ENCODE measurements around the gene OR6N1.

OR6N1 gene

GRCh38 chr1:158771950-158772866 lies at the start of gene OR6N1:
TSS of gene OR6N1 (minus strand) at chr1:158772195. CDS start at chr1:158766682, 5,513 bp downstream.
- in situ Hi-C loops (cut with HindIII; ENCODE audit: low sequenced_read_pairs), result no loop called here

GRCh38 chr1:158821723-158822122 lies 49.7 kb upstream of the OR6N1 start:
- in situ Hi-C loops (cut with HindIII; ENCODE audit: low sequenced_read_pairs), result no loop called here

GRCh38 chr1:158819461-158820443 lies 47.8 kb upstream of the OR6N1 start:
- in situ Hi-C loops (cut with HindIII; ENCODE audit: low sequenced_read_pairs), result loop anchor here (5.0 kb wide), 1 partner anchor 63 kb away; no protein-coding TSS in a partner anchor

GRCh38 chr1:158818975-158819431 lies 47.0 kb upstream of the OR6N1 start:
- in situ Hi-C loops (cut with HindIII; ENCODE audit: low sequenced_read_pairs), result loop anchor here (5.0 kb wide), 1 partner anchor 63 kb away; no protein-coding TSS in a partner anchor

- in situ Hi-C loops (cut with HindIII; ENCODE audit: low sequenced_read_pairs), result loop anchor here (5.0 kb wide), 1 partner anchor 64 kb away; no protein-coding TSS in a partner anchor
Observed at GRCh38 chr1:158818560-158818959, 46.6 kb upstream of the OR6N1 start.

- in situ Hi-C loops (cut with HindIII; ENCODE audit: low sequenced_read_pairs), result loop anchor here (5.0 kb wide), 1 partner anchor 67 kb away; no protein-coding TSS in a partner anchor
Observed at GRCh38 chr1:158814970-158815369, 43.0 kb upstream of the OR6N1 start.

- in situ Hi-C loops (cut with HindIII; ENCODE audit: low sequenced_read_pairs), result no loop called here
Observed at GRCh38 chr1:158813164-158813563, 41.2 kb upstream of the OR6N1 start.

GRCh38 chr1:158812336-158812735 lies 40.3 kb upstream of the OR6N1 start:
- in situ Hi-C loops (cut with HindIII; ENCODE audit: low sequenced_read_pairs), result no loop called here

- in situ Hi-C loops (cut with HindIII; ENCODE audit: low sequenced_read_pairs), result no loop called here
Observed at GRCh38 chr1:158810311-158810710, 38.3 kb upstream of the OR6N1 start.

- in situ Hi-C loops (cut with HindIII; ENCODE audit: low sequenced_read_pairs), result no loop called here
Observed at GRCh38 chr1:158809862-158810261, 37.9 kb upstream of the OR6N1 start.

GRCh38 chr1:158809256-158809655 lies 37.3 kb upstream of the OR6N1 start:
- in situ Hi-C loops (cut with HindIII; ENCODE audit: low sequenced_read_pairs), result no loop called here

- in situ Hi-C loops (cut with HindIII; ENCODE audit: low sequenced_read_pairs), result no loop called here
Observed at GRCh38 chr1:158806916-158807536, 35.0 kb upstream of the OR6N1 start.

- in situ Hi-C loops (cut with HindIII; ENCODE audit: low sequenced_read_pairs), result no loop called here
Observed at GRCh38 chr1:158803678-158804077, 31.7 kb upstream of the OR6N1 start.

GRCh38 chr1:158801396-158801795 lies 29.4 kb upstream of the OR6N1 start:
- in situ Hi-C loops (cut with HindIII; ENCODE audit: low sequenced_read_pairs), result no loop called here

GRCh38 chr1:158800526-158800925 lies 28.5 kb upstream of the OR6N1 start:
- in situ Hi-C loops (cut with HindIII; ENCODE audit: low sequenced_read_pairs), result no loop called here

- in situ Hi-C loops (cut with HindIII; ENCODE audit: low sequenced_read_pairs), result loop anchor here (10.0 kb wide), 1 partner anchor 65 kb away; no protein-coding TSS in a partner anchor
Observed at GRCh38 chr1:158799689-158800088, 27.7 kb upstream of the OR6N1 start.

- in situ Hi-C loops (cut with HindIII; ENCODE audit: low sequenced_read_pairs), result loop anchor here (10.0 kb wide), 1 partner anchor 64 kb away; no protein-coding TSS in a partner anchor
Observed at GRCh38 chr1:158798531-158798930, 26.5 kb upstream of the OR6N1 start.

- in situ Hi-C loops (cut with HindIII; ENCODE audit: low sequenced_read_pairs), result loop anchor here (10.0 kb wide), 1 partner anchor 59 kb away; no protein-coding TSS in a partner anchor
Observed at GRCh38 chr1:158794247-158794646, 22.3 kb upstream of the OR6N1 start.

GRCh38 chr1:158793604-158794003 lies 21.6 kb upstream of the OR6N1 start:
- in situ Hi-C loops (cut with HindIII; ENCODE audit: low sequenced_read_pairs), result loop anchor here (10.0 kb wide), 1 partner anchor 59 kb away; no protein-coding TSS in a partner anchor

- in situ Hi-C loops (cut with HindIII; ENCODE audit: low sequenced_read_pairs), result no loop called here
Observed at GRCh38 chr1:158781104-158781503, 9.1 kb upstream of the OR6N1 start, which contains the start of gene OR6N2. TSS of gene OR6N2 (minus strand) at chr1:158781204. CDS start at chr1:158777635, 3,569 bp downstream.

Measured in endothelial cell of hepatic sinusoid (primary cell).